Measurements from ENCODE around the gene PDE8A. TPM values are rescaled to one million over a fixed set of nuclear protein-coding genes. Genes with fewer than 3 reads are reported as not detected.

PDE8A gene
- polyA plus RNA-seq, 1 experiment: 22.5 TPM

DNA sequence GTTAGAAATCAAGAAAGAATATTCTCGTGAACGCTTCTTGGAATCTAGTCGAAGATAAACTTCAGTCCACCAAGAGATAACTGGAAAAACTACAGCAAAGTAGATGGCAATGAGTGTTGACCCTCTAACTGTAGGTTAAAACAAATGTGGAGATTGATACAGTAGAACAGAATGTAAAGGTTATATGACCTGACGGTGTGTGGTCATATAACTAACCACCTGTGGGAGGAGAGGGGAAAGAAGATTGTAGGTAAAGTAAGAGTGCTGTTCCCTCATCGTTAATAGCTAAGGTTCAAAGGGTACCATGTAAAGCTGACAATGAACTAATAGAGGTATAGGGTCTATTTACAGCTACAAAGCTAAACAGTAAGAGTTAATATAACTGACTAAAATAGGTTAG, 52.6 kb downstream of the PDE8A start:
- ChIA-PET POLR2A (no interaction called here), CTCF (interaction anchor here (2.3 kb wide), 1 partner anchor 11 kb away, joined by 20 read pairs; no protein-coding TSS in a partner anchor)
- Histone ChIP-seq H3K36me3 (ENCODE audit: control insufficient read depth, insufficient read depth, low read length) (no peaks in the 10 kb centered on the region), H3K27me3 (ENCODE audit: control insufficient read depth, insufficient read depth, low read length) (no peaks in the 10 kb centered on the region), H3K4me3 (ENCODE audit: low read depth, low read length) (no peak overlapping the region)
- TF ChIP-seq, protein P1, sequence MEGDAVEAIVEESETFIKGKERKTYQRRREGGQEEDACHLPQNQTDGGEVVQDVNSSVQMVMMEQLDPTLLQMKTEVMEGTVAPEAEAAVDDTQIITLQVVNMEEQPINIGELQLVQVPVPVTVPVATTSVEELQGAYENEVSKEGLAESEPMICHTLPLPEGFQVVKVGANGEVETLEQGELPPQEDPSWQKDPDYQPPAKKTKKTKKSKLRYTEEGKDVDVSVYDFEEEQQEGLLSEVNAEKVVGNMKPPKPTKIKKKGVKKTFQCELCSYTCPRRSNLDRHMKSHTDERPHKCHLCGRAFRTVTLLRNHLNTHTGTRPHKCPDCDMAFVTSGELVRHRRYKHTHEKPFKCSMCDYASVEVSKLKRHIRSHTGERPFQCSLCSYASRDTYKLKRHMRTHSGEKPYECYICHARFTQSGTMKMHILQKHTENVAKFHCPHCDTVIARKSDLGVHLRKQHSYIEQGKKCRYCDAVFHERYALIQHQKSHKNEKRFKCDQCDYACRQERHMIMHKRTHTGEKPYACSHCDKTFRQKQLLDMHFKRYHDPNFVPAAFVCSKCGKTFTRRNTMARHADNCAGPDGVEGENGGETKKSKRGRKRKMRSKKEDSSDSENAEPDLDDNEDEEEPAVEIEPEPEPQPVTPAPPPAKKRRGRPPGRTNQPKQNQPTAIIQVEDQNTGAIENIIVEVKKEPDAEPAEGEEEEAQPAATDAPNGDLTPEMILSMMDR (IDR thresholded peaks at IDR 0.05; ENCODE audit: insufficient read depth, low read depth, low read length): no peak
- no peak for DNase-seq (ENCODE audit: low read depth)

DNA sequence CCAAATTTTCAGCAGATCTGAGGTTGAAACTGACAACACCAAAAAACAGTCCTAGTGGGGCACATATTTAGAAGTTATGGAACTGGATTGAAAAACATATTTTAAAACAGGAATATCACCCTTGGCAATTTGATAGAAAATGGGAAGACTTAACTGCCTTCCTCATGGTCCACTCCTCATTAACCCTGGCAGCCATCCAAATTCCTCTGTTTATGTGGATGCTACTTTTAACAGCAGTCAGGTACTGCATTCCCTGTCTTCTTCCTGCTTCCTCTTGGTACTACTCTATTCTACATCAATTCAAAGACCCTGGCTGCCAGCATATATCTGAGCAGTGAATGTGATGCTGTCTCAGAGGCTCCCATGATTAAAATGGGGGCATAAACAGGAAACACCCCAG, 54.3 kb downstream of the PDE8A start:
- CTCF ChIA-PET: interaction anchor here (1.2 to 1.8 kb wide), 2 partner anchors 9 to 89 kb away, joined by 3 to 7 read pairs; no protein-coding TSS in a partner anchor
- POLR2A ChIA-PET: interaction anchor here (0.5 kb wide), 1 partner anchor 258 kb away, joined by 12 read pairs; no protein-coding TSS in a partner anchor
- H3K4me3 ChIP-seq (ENCODE audit: low read depth, low read length): no peak overlapping the region
- no peaks in the 10 kb centered on the region for H3K36me3 ChIP-seq (ENCODE audit: control insufficient read depth, insufficient read depth, low read length)
- TF ChIP-seq, protein P1 (IDR thresholded peaks at IDR 0.05; ENCODE audit: insufficient read depth, low read depth, low read length): no peak
- H3K27me3 ChIP-seq (ENCODE audit: control insufficient read depth, insufficient read depth, low read length): no peaks in the 10 kb centered on the region
- DNase-seq (ENCODE audit: low read depth): no peak

DNA sequence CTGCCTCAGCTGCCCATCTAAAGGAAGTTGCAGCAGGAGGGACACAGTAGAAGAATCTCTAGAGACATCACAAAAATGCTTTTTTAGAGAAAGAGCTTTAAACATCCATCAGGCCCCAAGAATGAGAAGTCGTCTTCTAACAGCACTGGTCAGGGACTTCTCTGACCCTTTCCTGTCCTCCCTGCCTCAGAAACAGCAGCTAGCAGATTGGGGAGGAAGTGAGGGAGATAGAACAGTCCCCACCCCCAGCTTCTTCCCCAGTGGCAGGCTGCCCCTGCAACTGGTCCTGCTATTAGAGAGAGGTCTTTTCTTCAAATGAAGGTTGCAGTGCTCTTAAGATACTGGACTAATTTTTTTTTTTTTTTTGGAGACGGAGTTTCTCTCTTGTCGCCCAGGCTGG, 55.1 kb downstream of the PDE8A start:
- CTCF ChIA-PET: interaction anchor here (1.2 to 1.8 kb wide), 2 partner anchors 8 to 89 kb away, joined by 3 to 7 read pairs; no protein-coding TSS in a partner anchor
- no peaks in the 10 kb centered on the region for H3K36me3 ChIP-seq (ENCODE audit: control insufficient read depth, insufficient read depth, low read length)
- POLR2A ChIA-PET: interaction anchor here (0.5 kb wide), 1 partner anchor 259 kb away, joined by 12 read pairs; no protein-coding TSS in a partner anchor
- TF ChIP-seq, protein P1 (IDR thresholded peaks at IDR 0.05; ENCODE audit: insufficient read depth, low read depth, low read length): no peak
- H3K27me3 ChIP-seq (ENCODE audit: control insufficient read depth, insufficient read depth, low read length): no peaks in the 10 kb centered on the region
- no peak overlapping the region for H3K4me3 ChIP-seq (ENCODE audit: low read depth, low read length)
- no peak for DNase-seq (ENCODE audit: low read depth)

DNA sequence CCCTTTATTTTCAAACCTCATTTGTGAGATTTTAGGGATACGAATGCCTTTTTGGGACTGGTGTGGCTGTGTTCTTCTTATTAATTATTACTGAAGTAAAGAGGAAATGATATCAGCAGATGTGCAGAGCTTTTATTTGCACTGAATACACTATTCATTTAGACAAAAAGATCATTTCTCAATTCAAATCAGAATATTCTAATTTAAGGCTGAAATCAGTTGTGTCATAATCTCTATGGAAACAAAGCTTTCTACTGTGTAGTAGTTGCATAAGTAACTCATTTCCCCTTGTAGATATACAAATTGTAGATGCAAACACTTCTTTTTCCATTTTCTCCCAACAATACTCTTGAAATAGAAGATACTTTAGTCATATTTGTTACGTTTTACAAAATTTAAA, 56.0 kb downstream of the PDE8A start:
- Histone ChIP-seq H3K4me3 (ENCODE audit: low read depth, low read length) (no peak overlapping the region), H3K27me3 (ENCODE audit: control insufficient read depth, insufficient read depth, low read length) (no peaks in the 10 kb centered on the region), H3K36me3 (ENCODE audit: control insufficient read depth, insufficient read depth, low read length) (no peaks in the 10 kb centered on the region)
- CTCF ChIA-PET: interaction anchor here (1.9 kb wide), 1 partner anchor 7 kb away, joined by 4 read pairs; no protein-coding TSS in a partner anchor
- POLR2A ChIA-PET: no interaction called here
- TF ChIP-seq, protein P1 (IDR thresholded peaks at IDR 0.05; ENCODE audit: insufficient read depth, low read depth, low read length): no peak
- no peak for DNase-seq (ENCODE audit: low read depth)

DNA sequence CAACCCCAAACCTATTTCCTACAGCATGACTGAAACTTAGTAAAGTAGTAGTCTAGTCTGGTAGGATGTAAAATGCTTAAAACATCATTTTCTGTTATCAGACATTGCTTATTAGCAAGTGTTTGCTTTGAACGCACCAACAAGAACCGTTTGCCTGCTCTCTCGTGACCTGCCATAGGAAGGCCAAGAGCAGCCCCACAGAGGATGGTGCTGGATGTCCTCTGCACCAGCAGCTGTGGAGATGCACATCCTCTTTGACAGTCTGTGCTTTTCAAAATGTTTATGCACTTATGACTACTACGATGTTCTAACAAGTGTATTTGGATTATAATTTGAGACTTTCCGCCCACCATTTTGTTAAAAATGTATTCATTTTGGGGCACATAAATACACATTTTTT, 59.6 kb downstream of the PDE8A start:
- H3K4me3 ChIP-seq (ENCODE audit: low read depth, low read length): no peak overlapping the region
- ChIA-PET POLR2A (no interaction called here), CTCF (no interaction called here)
- H3K27me3 ChIP-seq (ENCODE audit: control insufficient read depth, insufficient read depth, low read length): no peaks in the 10 kb centered on the region
- no peaks in the 10 kb centered on the region for H3K36me3 ChIP-seq (ENCODE audit: control insufficient read depth, insufficient read depth, low read length)
- TF ChIP-seq, protein P1 (IDR thresholded peaks at IDR 0.05; ENCODE audit: insufficient read depth, low read depth, low read length): no peak
- no peak for DNase-seq (ENCODE audit: low read depth)
